ENCODE data around the gene SLC12A7. TPM values are rescaled to one million over a fixed set of nuclear protein-coding genes. Genes with fewer than 3 reads are reported as not detected.

The SLC12A7 gene
- total RNA-seq, 2 donors from 2014 or later = 28.5 to 42.3 TPM

DNA sequence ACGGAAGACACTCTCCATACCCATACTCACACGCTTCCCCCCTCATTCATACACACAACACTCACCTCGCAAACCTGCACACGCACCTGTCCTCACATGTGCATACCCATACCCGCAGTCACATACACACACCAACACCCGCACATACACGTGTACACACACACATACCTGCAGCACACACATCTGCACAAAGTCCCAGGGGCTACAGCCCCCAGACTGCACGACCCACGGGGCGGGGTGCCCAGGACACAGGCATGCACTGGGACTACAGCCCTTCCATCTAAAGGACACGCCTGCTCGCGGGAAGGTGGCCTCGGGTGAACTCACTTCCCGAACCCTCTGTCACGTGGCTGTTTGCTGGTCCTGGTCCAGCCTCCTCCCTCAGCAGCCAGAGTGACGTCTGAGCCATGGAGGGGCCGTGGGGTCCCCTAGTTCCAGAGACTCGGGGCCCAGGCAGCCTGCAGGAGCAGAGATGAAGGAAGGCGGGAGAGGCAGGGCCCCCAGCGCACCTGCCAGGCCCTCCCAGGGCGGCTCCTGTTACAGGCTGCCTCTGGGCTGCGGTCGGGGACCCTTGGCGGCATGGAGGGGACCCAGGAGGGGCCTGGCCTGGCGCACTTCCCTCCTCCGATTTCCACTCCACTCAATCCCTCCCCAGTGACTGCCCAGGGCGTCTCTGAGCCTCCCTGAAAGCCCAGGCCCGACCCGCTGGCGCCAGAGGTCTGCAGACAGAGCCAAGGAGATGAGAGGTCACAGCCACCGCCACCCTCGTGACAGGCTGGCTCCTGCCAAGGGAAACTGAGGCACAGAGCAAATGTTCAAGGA is 8.1 kb downstream of the SLC12A7 start:
- H3K27me3 ChIP-seq = no peaks in the 10 kb centered on the region
- H3K4me3 ChIP-seq = peak overlapping the region; percentile 1 to 25
- TF ChIP-seq, protein P1, sequence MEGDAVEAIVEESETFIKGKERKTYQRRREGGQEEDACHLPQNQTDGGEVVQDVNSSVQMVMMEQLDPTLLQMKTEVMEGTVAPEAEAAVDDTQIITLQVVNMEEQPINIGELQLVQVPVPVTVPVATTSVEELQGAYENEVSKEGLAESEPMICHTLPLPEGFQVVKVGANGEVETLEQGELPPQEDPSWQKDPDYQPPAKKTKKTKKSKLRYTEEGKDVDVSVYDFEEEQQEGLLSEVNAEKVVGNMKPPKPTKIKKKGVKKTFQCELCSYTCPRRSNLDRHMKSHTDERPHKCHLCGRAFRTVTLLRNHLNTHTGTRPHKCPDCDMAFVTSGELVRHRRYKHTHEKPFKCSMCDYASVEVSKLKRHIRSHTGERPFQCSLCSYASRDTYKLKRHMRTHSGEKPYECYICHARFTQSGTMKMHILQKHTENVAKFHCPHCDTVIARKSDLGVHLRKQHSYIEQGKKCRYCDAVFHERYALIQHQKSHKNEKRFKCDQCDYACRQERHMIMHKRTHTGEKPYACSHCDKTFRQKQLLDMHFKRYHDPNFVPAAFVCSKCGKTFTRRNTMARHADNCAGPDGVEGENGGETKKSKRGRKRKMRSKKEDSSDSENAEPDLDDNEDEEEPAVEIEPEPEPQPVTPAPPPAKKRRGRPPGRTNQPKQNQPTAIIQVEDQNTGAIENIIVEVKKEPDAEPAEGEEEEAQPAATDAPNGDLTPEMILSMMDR (IDR thresholded peaks at IDR 0.05) = no peak
- H3K36me3 ChIP-seq = no peaks in the 10 kb centered on the region
- no peaks in the 10 kb centered on the region for H3K9me3 ChIP-seq
- peak; percentile 84 for DNase-seq (ENCODE audit: low spot score)
- H3K4me1 ChIP-seq = peaks cover 0 to 98% of the 10 kb centered on the region in 2 donors
- peak overlapping the region; percentile 94 to 95 for H3K27ac ChIP-seq

- DNase-seq (ENCODE audit: low spot score) = no peak
- no peaks in the 10 kb centered on the region for H3K36me3 ChIP-seq
- H3K4me3 ChIP-seq = no peak overlapping the region
- no peaks in the 10 kb centered on the region for H3K27me3 ChIP-seq
- TF ChIP-seq, protein P1 (IDR thresholded peaks at IDR 0.05) = no peak
- no peaks in the 10 kb centered on the region for H3K9me3 ChIP-seq
- peak overlapping the region; percentile 69 to 95 for H3K27ac ChIP-seq
- peaks cover 0 to 93% of the 10 kb centered on the region in 2 donors for H3K4me1 ChIP-seq
Measured at GRCh38 chr5:1103093-1103492, 8.8 kb downstream of the SLC12A7 start.

GRCh38 chr5:1101961-1102713 is 9.7 kb downstream of the SLC12A7 start:
- peak overlapping the region in 1 of 2 donors; percentile 4 for H3K4me3 ChIP-seq
- no peaks in the 10 kb centered on the region for H3K9me3 ChIP-seq
- H3K27me3 ChIP-seq = no peaks in the 10 kb centered on the region
- no peak for DNase-seq (ENCODE audit: low spot score)
- peak overlapping the region; percentile 69 to 95 for H3K27ac ChIP-seq
- H3K36me3 ChIP-seq = no peaks in the 10 kb centered on the region
- peaks cover 0 to 91% of the 10 kb centered on the region in 2 donors for H3K4me1 ChIP-seq
- TF ChIP-seq, protein P1 (IDR thresholded peaks at IDR 0.05) = no peak

GRCh38 chr5:1100664-1101574 is 10.9 kb downstream of the SLC12A7 start:
- H3K36me3 ChIP-seq = no peaks in the 10 kb centered on the region
- H3K4me1 ChIP-seq = peaks cover 0 to 85% of the 10 kb centered on the region in 2 donors
- H3K27ac ChIP-seq = peak overlapping the region; percentile 54 to 95

More at GRCh38 chr5:1100664-1101574, 10.9 kb downstream of the SLC12A7 start:
- Histone ChIP-seq H3K27me3 (no peaks in the 10 kb centered on the region), H3K9me3 (no peaks in the 10 kb centered on the region), H3K4me3 (no peak overlapping the region)
- no peak for DNase-seq (ENCODE audit: low spot score)
- TF ChIP-seq, protein P1 (IDR thresholded peaks at IDR 0.05) = no peak
